Natural killer cell (primary cell): ENCODE measurements around the gene FKBP6. TPM values are rescaled to one million over a fixed set of nuclear protein-coding genes. Genes with fewer than 3 reads are reported as not detected.
A peak's percentile ranks its signal among the peaks of the same experiment; 100 is the strongest.
"Not testable (repeated sequence)": the region's sequence is repeated elsewhere in the genome, so short reads cannot be mapped to it uniquely, and the experiment has no call there.

Source experiments
- ATAC-seq, 3 donors: fragments of 150-1000 bp in 2 of 3; fragments of 200-7000 bp in 1 of 3; cut with Tn5 transposase; 1 replicate in 1 of 3; 2 replicates in 2 of 3; pipeline ENCODE4 v1.10.0; 2021; ENCODE audit warnings: mild to moderate bottlenecking in 2 of 3, moderate library complexity in 2 of 3
- DNase-seq, 2 donors: peaks; one replicate each; pipeline versions ENCODE4 v3.0.0 to v3.0.0-alpha.2; 2013 to 2021; ENCODE audit warnings: mixed read lengths in 1 of 2
- H3K27ac ChIP-seq: one replicate; pipeline ENCODE4 v1.5.1; 2013; ENCODE audit warnings: mild to moderate bottlenecking, low read length
- H3K27me3 ChIP-seq: one replicate; pipeline ENCODE4 v1.6.1; 2013; ENCODE audit warnings: low read length; ENCODE audit not compliant: control insufficient read depth, insufficient read depth
- H3K36me3 ChIP-seq: one replicate; pipeline ENCODE4 v1.6.1; 2013; ENCODE audit warnings: low read length; ENCODE audit not compliant: control insufficient read depth, insufficient read depth
- H3K4me1 ChIP-seq: one replicate; pipeline ENCODE4 v1.6.1; 2013; ENCODE audit warnings: low read length; ENCODE audit not compliant: control insufficient read depth, insufficient read depth
- H3K4me3 ChIP-seq: one replicate; pipeline ENCODE4 v1.5.1; 2013; ENCODE audit warnings: low read length
- H3K9me3 ChIP-seq: one replicate; pipeline ENCODE4 v1.6.1; 2013; ENCODE audit warnings: low read length; ENCODE audit not compliant: control insufficient read depth, insufficient read depth
- H3K27ac Mint-ChIP-seq, 2 donors: one replicate each; pipeline ENCODE4 v1.8.0; 2022; ENCODE audit warnings: mild to moderate bottlenecking in 2 of 2, mixed read lengths in 2 of 2, moderate library complexity in 1 of 2
- H3K27me3 Mint-ChIP-seq, 2 donors: one replicate each; pipeline ENCODE4 v1.8.0; 2022; ENCODE audit warnings: low read depth in 2 of 2, mixed read lengths in 2 of 2
- H3K36me3 Mint-ChIP-seq: one replicate; pipeline ENCODE4 v1.8.0; 2022; ENCODE audit warnings: mixed read lengths
- H3K4me1 Mint-ChIP-seq, 2 donors: one replicate each; pipeline ENCODE4 v1.8.0; 2022; ENCODE audit warnings: mixed read lengths in 2 of 2
- H3K4me3 Mint-ChIP-seq: one replicate; pipeline ENCODE4 v1.8.0; 2022; ENCODE audit warnings: mild to moderate bottlenecking, moderate library complexity, mixed read lengths
- H3K9me3 Mint-ChIP-seq, 2 donors: one replicate each; pipeline ENCODE4 v1.8.0; 2022; ENCODE audit warnings: mixed read lengths in 2 of 2
- CTCF ChIP-seq: fragments of 200-600 bp; IDR thresholded peaks from one replicate; pipeline ENCODE4 v1.8.0; 2022; ENCODE audit warnings: antibody characterized with exemption
- WGBS: methylation state at CpG from one replicate; pipeline ENCODE4 v1.1.7; 2013; ENCODE audit warnings: missing lambda C conversion rate; ENCODE audit not compliant: insufficient coverage; 5-methylcytosine and 5-hydroxymethylcytosine counted together
- intact Hi-C: fragments of 100-400 bp; cut with micrococcal nuclease; formaldehyde crosslinking; loops from one replicate; pipeline ENCODE4 v1.14.2; 2022
- total RNA-seq, 4 donors: library from RNA; stranded (reverse); fragments of 120-200 nt in 1 of 4; gene quantifications; one replicate each; pipeline versions ENCODE4 v1.2.3 to v1.2.4, GENCODE V29; 2013 to 2022

FKBP6 gene
- total RNA-seq, 3 donors from 2014 or later (not counting 1 experiment from before 2014, with no cell fraction given), result not detected

GRCh38 chr7:73308074-73308664, 19.8 kb upstream of the FKBP6 start:
- 14% methylated on average over 43 of the region's 43 CpGs for WGBS
- peak; percentile 24 to 44 (median 38) for ATAC-seq
- peaks cover 20% of the 10 kb centered on the region for H3K4me1 ChIP-seq
- Mint-ChIP-seq H3K36me3 (no peaks in the 10 kb centered on the region), H3K9me3 (no peaks in the 10 kb centered on the region), H3K4me3 (peak overlapping the region; percentile 99), H3K4me1 (peaks cover 25 to 37% of the 10 kb centered on the region in 2 donors), H3K27me3 (no peaks in the 10 kb centered on the region), H3K27ac (peak overlapping the region; percentile 83 to 94)
- H3K4me3 ChIP-seq, result peak overlapping the region; percentile 81
- no peak for DNase-seq
- intact Hi-C loops, result no loop called here
- TF ChIP-seq CTCF, result no peak
- H3K27ac ChIP-seq, result peak overlapping the region; percentile 58
- H3K27me3 ChIP-seq, result no peaks in the 10 kb centered on the region
- H3K9me3 ChIP-seq, result no peaks in the 10 kb centered on the region
- H3K36me3 ChIP-seq, result peaks cover 21% of the 10 kb centered on the region

- no peak for TF ChIP-seq CTCF
- peak; percentile 85 to 93 for DNase-seq
Measured at GRCh38 chr7:73308665-73309214, 19.2 kb upstream of the FKBP6 start, which contains the start of gene NSUN5. Gene NSUN5, minus strand, starts transcription at chr7:73308826. Its CDS starts 36 bp downstream, at chr7:73308790.

GRCh38 chr7:73311421-73311820, 16.5 kb upstream of the FKBP6 start:
- H3K27me3 Mint-ChIP-seq, H3K4me3 Mint-ChIP-seq, ATAC-seq, H3K9me3 Mint-ChIP-seq, H3K4me3 ChIP-seq, H3K27ac Mint-ChIP-seq, intact Hi-C loops, H3K36me3 Mint-ChIP-seq, H3K27ac ChIP-seq, H3K36me3 ChIP-seq, H3K9me3 ChIP-seq, DNase-seq, H3K27me3 ChIP-seq: not testable (repeated sequence)
- WGBS, result 98% methylated on average over 7 of the region's 7 CpGs
- H3K4me1 ChIP-seq, result peaks cover 20% of the 10 kb centered on the region
- peaks cover 24 to 31% of the 10 kb centered on the region in 2 donors for H3K4me1 Mint-ChIP-seq

More at GRCh38 chr7:73308665-73309214, 19.2 kb upstream of the FKBP6 start, which contains the start of gene NSUN5:
- Histone ChIP-seq H3K27ac (peak within 1 kb of the TSS; percentile 58), H3K9me3 (no peaks in the 10 kb centered on the region), H3K27me3 (no peaks in the 10 kb centered on the region), H3K36me3 (peaks cover 16% of the 10 kb centered on the region), H3K4me1 (peaks cover 20% of the 10 kb centered on the region), H3K4me3 (peak within 1 kb of the TSS; percentile 81)
- Mint-ChIP-seq H3K4me1 (peaks cover 25 to 37% of the 10 kb centered on the region in 2 donors), H3K27me3 (no peaks in the 10 kb centered on the region), H3K27ac (peak within 1 kb of the TSS; percentile 83 to 94), H3K4me3 (peak within 1 kb of the TSS; percentile 99), H3K36me3 (no peaks in the 10 kb centered on the region), H3K9me3 (no peaks in the 10 kb centered on the region)
- ATAC-seq, result peak; percentile 98 to 99 (median 99)
- intact Hi-C loops, result no loop called here
- WGBS, result 13% methylated on average over 40 of the region's 40 CpGs

- intact Hi-C loops, result no loop called here
- no peaks in the 10 kb centered on the region for H3K9me3 Mint-ChIP-seq
- peaks cover 10 to 16% of the 10 kb centered on the region in 2 donors for H3K4me1 Mint-ChIP-seq
- no peak overlapping the region for H3K27ac Mint-ChIP-seq
- H3K27me3 Mint-ChIP-seq, result no peaks in the 10 kb centered on the region
- no peak for ATAC-seq
- no peak for DNase-seq
- H3K36me3 Mint-ChIP-seq, result no peaks in the 10 kb centered on the region
- TF ChIP-seq CTCF, result no peak
- Histone ChIP-seq H3K4me1 (peaks cover 12% of the 10 kb centered on the region), H3K4me3 (no peak overlapping the region), H3K9me3 (no peaks in the 10 kb centered on the region), H3K36me3 (no peaks in the 10 kb centered on the region), H3K27ac (no peak overlapping the region), H3K27me3 (no peaks in the 10 kb centered on the region)
- 95% methylated on average over 48 of the region's 48 CpGs for WGBS
- no peak overlapping the region for H3K4me3 Mint-ChIP-seq
Measured at GRCh38 chr7:73312831-73313520, 15.0 kb upstream of the FKBP6 start.
